ENCODE data around the gene AP2A2. TPM values are rescaled to one million over a fixed set of nuclear protein-coding genes. Genes with fewer than 3 reads are reported as not detected.

Gene AP2A2
- polyA plus RNA-seq, 1 experiment: 76.5 TPM

DNA sequence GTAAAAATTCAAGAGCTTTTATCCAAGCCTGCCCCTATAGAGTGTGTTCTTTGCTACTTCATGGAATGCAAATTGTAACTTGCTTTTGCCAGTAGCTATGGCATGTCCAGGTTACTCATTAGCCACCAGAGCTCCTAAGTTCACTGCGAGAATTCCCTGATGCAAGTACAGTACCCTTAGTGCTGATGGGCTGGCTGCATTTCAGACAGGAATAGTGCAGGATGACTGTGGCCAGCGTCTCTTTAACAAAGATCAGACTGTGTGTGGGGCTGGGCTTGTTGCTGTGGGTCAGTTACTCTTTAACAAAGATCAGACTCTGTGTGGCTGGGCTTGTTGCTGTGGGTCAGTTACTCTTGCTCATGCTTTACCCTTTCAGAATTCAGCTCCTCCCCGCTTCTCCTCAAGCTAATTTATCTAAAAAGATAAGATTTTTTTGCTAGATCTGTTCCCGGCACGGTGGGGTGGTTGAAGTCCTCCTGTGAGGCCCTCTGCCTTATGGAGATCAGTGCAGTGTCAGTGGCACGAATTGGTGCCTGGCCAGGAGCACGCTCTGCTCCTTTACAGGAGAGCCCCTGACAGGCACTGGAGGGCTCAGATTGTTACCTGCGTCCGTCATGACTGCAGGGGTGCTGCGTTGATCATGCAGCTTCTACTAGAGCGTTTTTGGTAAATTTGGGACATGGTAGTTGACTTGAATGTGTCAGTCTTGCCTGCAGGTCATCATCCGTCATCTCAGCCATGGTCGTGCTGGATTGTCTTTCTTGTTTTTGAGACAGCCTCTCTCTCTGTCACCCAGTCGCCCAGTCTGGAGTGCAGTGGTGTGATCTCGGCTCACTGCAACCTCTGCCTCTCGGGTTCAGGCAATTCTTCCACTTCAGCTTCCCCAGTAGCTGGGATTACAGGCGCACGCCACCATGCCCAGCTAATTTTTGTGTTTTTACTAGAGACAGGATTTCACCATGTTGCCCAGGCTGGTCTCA is 27.0 kb downstream of the AP2A2 start:
- DNase-seq (ENCODE audit: low read depth): no peak
- TF ChIP-seq, protein P1, sequence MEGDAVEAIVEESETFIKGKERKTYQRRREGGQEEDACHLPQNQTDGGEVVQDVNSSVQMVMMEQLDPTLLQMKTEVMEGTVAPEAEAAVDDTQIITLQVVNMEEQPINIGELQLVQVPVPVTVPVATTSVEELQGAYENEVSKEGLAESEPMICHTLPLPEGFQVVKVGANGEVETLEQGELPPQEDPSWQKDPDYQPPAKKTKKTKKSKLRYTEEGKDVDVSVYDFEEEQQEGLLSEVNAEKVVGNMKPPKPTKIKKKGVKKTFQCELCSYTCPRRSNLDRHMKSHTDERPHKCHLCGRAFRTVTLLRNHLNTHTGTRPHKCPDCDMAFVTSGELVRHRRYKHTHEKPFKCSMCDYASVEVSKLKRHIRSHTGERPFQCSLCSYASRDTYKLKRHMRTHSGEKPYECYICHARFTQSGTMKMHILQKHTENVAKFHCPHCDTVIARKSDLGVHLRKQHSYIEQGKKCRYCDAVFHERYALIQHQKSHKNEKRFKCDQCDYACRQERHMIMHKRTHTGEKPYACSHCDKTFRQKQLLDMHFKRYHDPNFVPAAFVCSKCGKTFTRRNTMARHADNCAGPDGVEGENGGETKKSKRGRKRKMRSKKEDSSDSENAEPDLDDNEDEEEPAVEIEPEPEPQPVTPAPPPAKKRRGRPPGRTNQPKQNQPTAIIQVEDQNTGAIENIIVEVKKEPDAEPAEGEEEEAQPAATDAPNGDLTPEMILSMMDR (IDR thresholded peaks at IDR 0.05; ENCODE audit: insufficient read depth, low read depth, low read length): no peak
- POLR2A ChIA-PET: no interaction called here
- Histone ChIP-seq H3K36me3 (ENCODE audit: control insufficient read depth, insufficient read depth, low read length) (peaks cover 2% of the 10 kb centered on the region; the same call in 1 of the 2 replicates), H3K27me3 (ENCODE audit: control insufficient read depth, insufficient read depth, low read length) (no peaks in the 10 kb centered on the region), H3K4me3 (ENCODE audit: low read depth, low read length) (no peak overlapping the region)
- CTCF ChIA-PET: interaction anchor here (0.6 kb wide), 1 partner anchor 572 kb away, joined by 3 read pairs; no protein-coding TSS in a partner anchor

DNA sequence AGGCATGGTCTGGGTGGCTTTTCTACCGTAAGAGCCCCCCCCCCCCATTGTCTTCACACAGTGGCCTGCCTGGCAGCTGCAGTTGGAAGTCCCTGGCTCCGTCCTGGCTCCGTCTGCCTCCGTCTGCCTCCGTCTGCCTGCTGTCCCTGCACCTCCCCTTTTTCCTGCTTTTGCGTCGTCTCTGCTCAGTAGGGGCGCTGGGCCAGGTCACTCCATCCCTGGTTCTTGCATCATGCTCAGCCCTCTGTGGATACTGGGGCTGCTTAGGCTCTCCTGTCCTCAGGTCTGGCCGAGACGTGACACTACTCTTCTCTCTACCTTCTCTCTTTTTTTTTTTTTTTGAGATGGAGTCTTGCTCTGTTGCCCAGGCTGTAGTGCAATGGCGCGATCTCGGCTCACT is 27.8 kb downstream of the AP2A2 start:
- TF ChIP-seq, protein P1 (IDR thresholded peaks at IDR 0.05; ENCODE audit: insufficient read depth, low read depth, low read length): no peak
- POLR2A ChIA-PET: no interaction called here
- H3K4me3 ChIP-seq (ENCODE audit: low read depth, low read length): no peak overlapping the region
- no peaks in the 10 kb centered on the region for H3K27me3 ChIP-seq (ENCODE audit: control insufficient read depth, insufficient read depth, low read length)
- peaks cover 4% of the 10 kb centered on the region; the same call in 1 of the 2 replicates for H3K36me3 ChIP-seq (ENCODE audit: control insufficient read depth, insufficient read depth, low read length)
- no peak for DNase-seq (ENCODE audit: low read depth)
- CTCF ChIA-PET: interaction anchor here (0.6 kb wide), 1 partner anchor 571 kb away, joined by 3 read pairs; no protein-coding TSS in a partner anchor

DNA sequence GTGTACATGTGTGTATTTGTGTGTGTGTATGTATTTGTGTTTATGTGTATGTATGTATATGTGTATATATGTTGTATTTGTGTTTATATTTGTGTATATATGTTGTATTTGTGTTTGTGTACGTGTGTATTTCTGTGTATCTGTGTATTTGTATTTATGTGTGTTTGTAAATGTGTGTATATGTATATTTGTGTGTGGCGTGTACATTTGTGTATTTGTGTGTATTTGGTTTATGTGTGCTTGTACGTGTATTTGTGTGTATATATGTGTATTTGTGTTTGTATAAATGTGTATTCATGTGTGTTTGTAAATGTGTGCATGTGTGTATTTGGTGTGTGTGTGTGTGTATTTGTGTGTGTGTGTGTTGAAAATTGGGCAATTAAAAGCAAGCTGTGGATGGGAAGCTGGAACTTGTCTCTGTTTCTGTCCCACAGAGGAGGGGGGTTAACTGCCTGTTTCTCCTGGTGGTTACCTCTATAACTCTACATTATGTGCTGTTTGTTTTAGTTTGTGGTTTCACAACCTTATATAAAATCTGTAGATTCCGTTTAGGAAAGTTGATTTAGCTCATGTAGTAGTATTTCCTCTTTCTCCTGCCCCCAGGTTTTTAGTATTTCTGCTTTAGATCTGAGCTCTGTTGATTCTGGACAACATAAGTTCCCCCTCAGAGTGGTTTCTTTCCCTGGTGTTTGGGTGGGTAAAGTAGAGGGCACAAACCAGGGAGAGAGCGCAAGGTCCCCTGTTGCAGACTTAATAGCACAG is 28.9 kb downstream of the AP2A2 start:
- no peak for DNase-seq (ENCODE audit: low read depth)
- CTCF ChIA-PET: interaction anchor here (1.2 kb wide), 1 partner anchor 18 kb away, joined by 3 read pairs; no protein-coding TSS in a partner anchor
- H3K27me3 ChIP-seq (ENCODE audit: control insufficient read depth, insufficient read depth, low read length): no peaks in the 10 kb centered on the region
- no peak overlapping the region for H3K4me3 ChIP-seq (ENCODE audit: low read depth, low read length)
- POLR2A ChIA-PET: no interaction called here
- TF ChIP-seq, protein P1 (IDR thresholded peaks at IDR 0.05; ENCODE audit: insufficient read depth, low read depth, low read length): no peak
- H3K36me3 ChIP-seq (ENCODE audit: control insufficient read depth, insufficient read depth, low read length): peaks cover 4% of the 10 kb centered on the region; the same call in 1 of the 2 replicates

GRCh38 chr11:955154-956063 is 29.7 kb downstream of the AP2A2 start:
- DNase-seq (ENCODE audit: low read depth): no peak
- Histone ChIP-seq H3K36me3 (ENCODE audit: control insufficient read depth, insufficient read depth, low read length) (peaks cover 4% of the 10 kb centered on the region; the same call in 1 of the 2 replicates), H3K4me3 (ENCODE audit: low read depth, low read length) (no peak overlapping the region), H3K27me3 (ENCODE audit: control insufficient read depth, insufficient read depth, low read length) (no peaks in the 10 kb centered on the region)
- CTCF ChIA-PET: interaction anchor here (0.6 to 2.2 kb wide), 3 partner anchors 17 to 239 kb away, joined by 3 to 5 read pairs (median 4); partner anchors contain the start of gene AP2A2
- POLR2A ChIA-PET: no interaction called here
- TF ChIP-seq, protein P1 (IDR thresholded peaks at IDR 0.05; ENCODE audit: insufficient read depth, low read depth, low read length): no peak

Data from BJ (cell line).